ENCODE results near the gene OSBPL10.
"Not testable (repeated sequence)": the region's sequence is repeated elsewhere in the genome, so short reads cannot be mapped to it uniquely, and the experiment has no call there.

Gene OSBPL10

GRCh38 chr3:31802981-31803740 lies 177.9 kb downstream of the OSBPL10 start:
- no peak for FAIRE-seq

GRCh38 chr3:31800436-31800835 lies 180.6 kb downstream of the OSBPL10 start:
- no peak for FAIRE-seq

GRCh38 chr3:31798840-31799239 lies 182.2 kb downstream of the OSBPL10 start:
- no peak for FAIRE-seq

- FAIRE-seq, result no peak
These were observed 187.2 kb downstream of the OSBPL10 start for GRCh38 chr3:31793821-31794220.

- no peak for FAIRE-seq
These were observed 190.0 kb downstream of the OSBPL10 start for GRCh38 chr3:31791090-31791430.

DNA sequence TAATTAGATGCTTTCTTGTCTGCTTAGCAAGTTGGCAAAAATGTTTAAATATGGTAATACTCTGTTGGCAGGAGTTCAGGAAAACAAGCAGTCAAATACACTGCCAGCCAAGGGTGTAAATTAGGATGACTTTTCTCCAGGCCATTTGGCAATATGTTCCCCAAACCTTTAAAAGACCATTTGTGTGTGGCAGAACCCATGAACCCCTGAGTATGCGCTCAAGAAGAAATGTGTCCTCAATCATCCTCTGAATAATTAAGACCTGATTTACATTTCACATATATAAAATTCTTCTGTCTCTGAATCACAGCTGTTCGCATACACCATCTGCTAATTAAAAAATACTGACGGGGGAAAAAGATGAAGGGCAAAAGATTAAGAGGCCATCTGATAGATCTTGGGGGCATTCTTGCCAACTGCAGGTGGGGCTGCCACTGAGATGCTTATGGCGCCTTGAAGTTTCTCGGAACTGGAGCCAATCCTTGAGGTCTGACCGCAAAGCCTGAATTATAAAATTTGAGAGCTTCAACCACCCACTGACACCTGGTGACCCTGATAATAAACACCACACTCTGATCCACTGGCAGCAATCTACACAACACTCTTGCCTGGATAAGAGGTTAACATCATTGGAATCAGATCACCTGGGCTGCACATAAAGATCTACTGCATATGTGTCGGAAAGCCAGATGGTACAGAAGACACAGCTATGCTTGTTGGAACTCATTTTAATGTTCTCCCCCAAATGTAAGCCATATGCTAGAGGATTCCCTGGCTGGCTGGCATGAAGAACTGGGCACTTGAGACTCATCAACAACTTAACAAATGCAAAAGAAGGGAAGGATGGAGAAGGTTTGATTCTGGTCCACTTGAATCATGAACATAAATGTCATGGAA lies 190.6 kb downstream of the OSBPL10 start:
- no peak for FAIRE-seq

GRCh38 chr3:31789429-31789828 lies 191.6 kb downstream of the OSBPL10 start:
- no peak for FAIRE-seq

GRCh38 chr3:31785734-31786133 lies 195.3 kb downstream of the OSBPL10 start:
- no peak for FAIRE-seq

- no peak for FAIRE-seq
These were observed 195.8 kb downstream of the OSBPL10 start for GRCh38 chr3:31785286-31785685.

GRCh38 chr3:31783851-31784250 lies 197.2 kb downstream of the OSBPL10 start:
- FAIRE-seq, result not testable (repeated sequence)

DNA sequence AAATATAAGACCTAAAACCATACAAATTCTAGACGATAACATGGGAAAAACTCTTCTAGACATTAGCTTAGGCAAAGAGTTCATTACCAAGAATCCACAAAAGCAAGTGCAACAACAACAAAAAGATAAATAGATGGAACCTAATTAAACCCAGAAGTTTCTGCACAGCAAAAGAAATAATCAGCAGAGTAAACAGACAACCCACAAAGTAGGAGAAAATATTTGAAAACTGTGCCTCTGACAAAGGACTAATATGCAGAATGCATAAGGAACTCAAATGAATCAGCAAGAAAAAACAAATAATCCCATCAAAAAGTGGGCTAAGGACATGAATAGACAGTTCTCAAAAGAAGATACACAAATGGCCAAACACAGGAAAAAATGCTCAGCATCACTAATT lies 198.8 kb downstream of the OSBPL10 start:
- not testable (repeated sequence) for FAIRE-seq

DNA sequence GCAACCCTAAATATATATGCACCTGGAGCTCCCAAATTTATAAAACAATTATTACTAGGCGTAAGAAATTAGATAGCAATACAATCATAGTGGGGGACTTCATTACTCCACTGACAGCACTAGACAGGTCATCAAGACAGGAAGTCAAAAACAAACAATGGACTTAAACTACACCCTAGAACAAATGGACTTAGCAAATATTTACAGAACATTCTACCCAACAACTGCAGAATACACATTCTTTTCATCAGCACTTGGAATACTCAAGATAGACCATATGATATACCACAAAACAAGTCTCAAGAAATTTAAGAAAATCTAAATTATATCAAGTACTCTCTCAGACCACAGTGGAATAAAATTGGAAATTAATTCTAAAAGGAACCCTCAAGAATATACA lies 201.5 kb downstream of the OSBPL10 start:
- FAIRE-seq, result no peak

DNA sequence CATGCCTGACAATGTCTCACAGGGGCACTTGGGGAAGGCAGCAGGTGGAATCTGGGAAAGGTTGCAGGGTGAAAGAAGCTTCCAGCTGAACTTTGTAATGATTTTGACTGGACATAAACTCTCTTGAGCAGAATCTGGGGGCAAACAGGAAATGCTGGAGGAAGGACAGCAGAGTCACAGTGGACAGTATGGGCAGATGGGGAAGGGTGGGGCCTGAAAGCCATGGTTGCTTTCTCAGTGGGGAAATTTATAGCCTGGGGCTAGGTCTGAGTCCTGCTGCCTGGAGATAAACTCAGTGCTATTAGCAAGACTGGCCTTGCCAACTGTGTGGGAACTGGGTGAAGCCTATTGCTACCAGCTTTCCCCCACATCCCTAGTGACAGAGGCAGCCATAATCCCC lies 203.2 kb downstream of the OSBPL10 start:
- FAIRE-seq, result no peak

DNA sequence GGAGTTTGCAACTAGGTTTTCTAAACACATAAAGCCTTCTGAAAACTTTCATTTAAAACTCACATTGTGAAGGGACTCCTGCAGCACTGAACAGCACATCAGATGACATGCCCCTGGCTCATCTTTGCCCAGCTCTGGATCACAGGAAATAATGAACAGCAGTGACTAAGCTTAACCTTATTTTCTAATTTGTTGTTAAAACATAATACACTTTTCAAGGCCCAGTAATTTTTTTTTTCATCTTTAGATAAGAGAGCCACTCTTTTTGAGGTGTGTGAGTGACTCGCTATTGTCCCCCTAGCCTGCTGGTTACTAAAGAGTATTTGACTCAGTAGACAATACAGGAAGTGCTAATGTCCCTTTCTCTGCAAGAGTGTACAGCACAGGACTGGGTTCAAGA lies 204.0 kb downstream of the OSBPL10 start:
- no peak for FAIRE-seq

- no peak for FAIRE-seq
These were observed 205.0 kb downstream of the OSBPL10 start for GRCh38 chr3:31776016-31776415.

GRCh38 chr3:31775383-31775782 lies 205.7 kb downstream of the OSBPL10 start:
- FAIRE-seq, result no peak

DNA sequence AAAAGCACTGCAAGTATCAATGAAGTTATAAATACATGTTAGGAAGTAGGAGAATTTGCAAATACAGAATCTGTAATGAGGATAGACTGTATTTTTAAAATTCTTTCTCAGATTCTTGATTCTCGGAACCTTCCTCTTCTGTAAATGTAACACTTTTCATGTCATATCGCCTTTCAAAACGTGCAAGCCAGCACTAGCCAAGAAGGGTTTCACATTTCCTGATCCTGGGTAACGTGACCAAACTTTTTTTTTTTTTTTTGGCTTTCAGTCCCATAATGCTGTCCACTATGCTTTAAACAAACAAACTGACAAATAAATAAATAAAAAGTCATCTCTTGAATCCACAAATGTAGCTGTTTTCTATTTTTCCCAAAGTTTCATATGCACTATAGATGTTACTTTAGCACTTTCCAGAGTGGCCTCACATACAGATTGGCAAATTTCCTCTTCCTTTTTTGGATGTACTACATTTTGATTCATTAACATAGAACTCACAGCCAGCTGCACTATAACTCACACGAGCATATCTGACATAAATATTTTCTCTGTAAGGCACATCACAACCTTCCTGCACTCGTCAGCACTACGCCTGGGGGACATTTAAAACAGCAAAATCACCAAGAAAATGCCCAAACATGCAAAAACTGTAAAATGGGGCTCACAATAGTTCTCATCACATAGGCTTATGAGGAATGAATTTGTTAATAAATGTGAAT lies 208.1 kb downstream of the OSBPL10 start:
- no peak for FAIRE-seq

DNA sequence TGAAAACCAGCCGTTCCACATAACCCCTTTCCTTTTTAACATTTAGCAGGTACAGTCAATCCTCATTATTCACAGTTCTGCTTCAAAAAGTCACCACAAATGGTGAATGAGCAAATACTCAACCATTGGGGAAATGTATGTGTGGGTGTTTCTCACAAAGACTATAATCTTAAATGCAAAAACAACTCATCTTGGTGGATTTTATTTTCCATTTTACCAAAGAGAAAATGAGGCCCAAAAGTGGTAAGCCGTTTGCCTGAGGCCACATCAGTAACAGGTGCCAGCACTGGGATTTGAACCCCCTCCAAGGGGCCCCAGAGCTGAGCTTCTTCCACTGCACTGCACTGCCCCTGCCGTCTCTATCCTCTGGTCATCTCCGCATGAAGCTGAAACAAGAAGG lies 208.8 kb downstream of the OSBPL10 start:
- no peak for FAIRE-seq

DNA sequence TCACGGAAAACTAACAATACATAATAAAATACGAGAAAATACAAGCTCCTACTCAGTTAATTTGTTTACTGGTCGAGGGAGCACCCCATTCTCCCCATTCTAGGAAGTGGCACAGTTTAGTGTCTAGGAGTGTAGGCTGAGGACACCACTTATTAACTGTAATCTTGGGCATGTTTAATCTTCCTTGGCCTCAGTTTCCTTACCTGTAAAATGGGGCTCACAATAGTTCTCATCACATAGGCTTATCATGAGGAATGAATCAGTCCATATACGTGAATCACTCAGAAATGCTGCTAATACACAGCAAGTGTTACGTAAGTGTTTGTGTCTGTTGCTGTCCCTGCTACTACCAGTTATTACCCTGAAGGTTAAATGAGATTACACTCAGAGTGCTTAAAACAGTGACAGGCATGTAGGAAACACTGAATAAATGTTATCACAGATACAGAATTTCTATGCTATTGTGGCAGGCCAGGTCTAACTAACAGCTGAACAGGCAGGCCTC lies 210.2 kb downstream of the OSBPL10 start:
- no peak for FAIRE-seq

- no peak for FAIRE-seq
These were observed 212.5 kb downstream of the OSBPL10 start for GRCh38 chr3:31768479-31769125.

- no peak for FAIRE-seq
These were observed 213.1 kb downstream of the OSBPL10 start for GRCh38 chr3:31767920-31768319.

DNA sequence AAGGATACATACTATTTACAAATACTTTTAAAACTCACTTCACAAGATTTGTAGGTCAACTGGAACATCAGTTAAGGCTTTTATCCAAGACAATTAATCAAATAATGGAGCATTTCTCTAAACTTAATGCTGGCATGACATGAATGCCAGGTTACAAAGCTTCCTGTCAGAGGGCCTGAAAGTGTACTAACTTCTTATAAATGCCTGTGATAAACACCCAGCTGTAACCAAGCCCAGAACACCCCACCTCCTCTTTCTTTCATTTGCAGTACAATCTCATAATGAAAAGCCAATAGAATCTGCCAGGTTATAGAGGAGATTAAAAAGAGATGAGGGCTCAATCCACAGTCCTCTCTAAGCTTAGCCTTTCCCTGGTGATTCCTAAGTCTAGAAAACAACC lies 214.4 kb downstream of the OSBPL10 start:
- FAIRE-seq, result no peak

GRCh38 chr3:31765871-31766270 lies 215.2 kb downstream of the OSBPL10 start:
- no peak for FAIRE-seq
